HCT116 (cell line): ENCODE data around the gene MLLT6.
A peak's percentile ranks its signal among the peaks of the same experiment; 100 is the strongest.

ENCODE experiments used
- CEBPB ChIP-seq: IDR thresholded peaks from 2 replicates; pipeline ENCODE4 v1.6.1; 2012; ENCODE audit warnings: low read depth
- EZH2 ChIP-seq: fragments of 200-600 bp; sonication (generic); IDR thresholded peaks from 2 replicates; pipeline ENCODE4 v1.6.1; 2017; ENCODE audit warnings: antibody characterized with exemption, mixed run types
- EZH2phosphoT487 ChIP-seq: fragments of 200-600 bp; IDR thresholded peaks from 2 replicates; pipeline ENCODE4 v1.6.1; 2018; ENCODE audit warnings: antibody characterized with exemption, borderline replicate concordance
- JUND ChIP-seq: IDR thresholded peaks from 2 replicates; pipeline ENCODE4 v1.6.1; 2012
- POLR2A ChIP-seq: IDR thresholded peaks from 2 replicates; pipeline ENCODE4 v1.7.0; 2011; ENCODE audit warnings: borderline replicate concordance; ENCODE audit not compliant: insufficient read depth, insufficient read length; ENCODE audit errors: extremely low read depth
- POLR2AphosphoS5 ChIP-seq: IDR thresholded peaks from 2 replicates; pipeline ENCODE4 v1.6.1; 2011; ENCODE audit warnings: mild to moderate bottlenecking, low read depth, low read length, moderate library complexity
- RAD21 ChIP-seq: IDR thresholded peaks from 2 replicates; pipeline ENCODE4 v1.6.1; 2012; ENCODE audit warnings: low read depth, mild to moderate bottlenecking
- TCF7L2 ChIP-seq: IDR thresholded peaks from 2 replicates; pipeline ENCODE4 v1.7.0; 2011; ENCODE audit warnings: borderline replicate concordance, inconsistent platforms; ENCODE audit not compliant: insufficient read depth, insufficient read length; ENCODE audit errors: extremely low read depth
- ZNF274 ChIP-seq: fragments of 200-500 bp; sonication (Bioruptor generic); IDR thresholded peaks from 2 replicates; pipeline ENCODE4 v1.6.1; 2014; ENCODE audit warnings: mild to moderate bottlenecking, low read depth, low read length, inconsistent platforms
- TF ChIP-seq, protein P1 (sequence below), 3 experiments: fragments of 200-600 bp in 1 of 3; sonication (generic) in 1 of 3; IDR thresholded peaks in 2 of 3; conservative IDR thresholded peaks in 1 of 3; 2 replicates each; pipeline ENCODE4 v1.5.1; 2012 to 2017; ENCODE audit warnings: low read depth in 2 of 3, low read length in 2 of 3, antibody characterized with exemption in 1 of 3, borderline replicate concordance in 1 of 3, control low read depth in 1 of 3, mild to moderate bottlenecking in 1 of 3, mixed read lengths in 1 of 3, mixed run types in 1 of 3, moderate library complexity in 1 of 3; ENCODE audit not compliant: insufficient read depth in 1 of 3
- TF ChIP-seq, protein P2 (sequence below): IDR thresholded peaks from 2 replicates; pipeline ENCODE4 v1.6.1; 2012
- TF ChIP-seq, protein P3 (sequence below): IDR thresholded peaks from 2 replicates; pipeline ENCODE4 v1.6.1; 2011; ENCODE audit warnings: mild to moderate bottlenecking, low read length, moderate library complexity; ENCODE audit not compliant: insufficient replicate concordance; ENCODE audit errors: extremely low read depth
- TF ChIP-seq, protein P4 (sequence below): IDR thresholded peaks from 2 replicates; pipeline ENCODE4 v1.6.1; 2012; ENCODE audit warnings: low read depth
- TF ChIP-seq, protein P5 (sequence below): IDR thresholded peaks from 2 replicates; pipeline ENCODE4 v1.6.1; 2012

DNA sequence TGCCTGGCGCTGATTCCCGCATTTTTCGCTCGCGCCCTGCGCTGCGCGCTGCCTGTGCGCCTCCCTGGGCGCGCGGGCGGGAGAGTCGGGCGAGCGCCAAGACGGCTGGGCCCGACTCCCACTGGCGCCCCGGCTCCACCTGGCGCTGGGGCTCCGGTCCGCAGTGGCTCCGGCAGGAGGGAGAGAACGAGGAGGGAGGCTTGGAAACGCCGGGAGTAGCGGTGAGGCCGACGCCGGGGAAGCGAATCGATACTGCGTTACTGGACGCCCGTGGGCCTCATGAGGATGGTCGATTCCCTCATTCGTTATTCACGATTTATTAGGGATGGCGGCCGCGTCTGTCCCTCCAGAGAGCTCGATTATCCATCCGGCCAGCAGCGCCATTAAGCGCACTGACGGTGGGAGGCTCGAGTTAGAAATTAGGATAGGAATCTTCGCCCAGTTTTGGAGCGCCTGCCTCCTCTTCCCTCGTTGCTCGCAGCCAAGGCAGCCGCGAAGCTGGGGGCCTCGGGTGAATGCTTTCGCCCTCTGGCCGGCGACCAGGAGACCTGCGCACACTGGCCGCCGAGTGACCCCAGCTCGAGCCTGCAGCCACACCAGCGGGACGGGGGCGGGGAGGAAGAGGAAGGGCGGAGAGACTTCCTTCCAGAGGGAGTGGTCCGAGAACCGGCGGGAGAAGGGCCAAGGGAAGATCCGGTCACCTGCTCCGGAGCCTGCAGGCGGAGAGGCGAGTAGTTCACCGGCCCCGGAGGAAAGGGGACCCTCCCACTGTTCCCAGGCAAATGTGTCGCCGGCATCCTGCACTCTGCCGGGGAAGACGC is 44.4 kb downstream of the MLLT6 start:
- TF ChIP-seq, protein P1, sequence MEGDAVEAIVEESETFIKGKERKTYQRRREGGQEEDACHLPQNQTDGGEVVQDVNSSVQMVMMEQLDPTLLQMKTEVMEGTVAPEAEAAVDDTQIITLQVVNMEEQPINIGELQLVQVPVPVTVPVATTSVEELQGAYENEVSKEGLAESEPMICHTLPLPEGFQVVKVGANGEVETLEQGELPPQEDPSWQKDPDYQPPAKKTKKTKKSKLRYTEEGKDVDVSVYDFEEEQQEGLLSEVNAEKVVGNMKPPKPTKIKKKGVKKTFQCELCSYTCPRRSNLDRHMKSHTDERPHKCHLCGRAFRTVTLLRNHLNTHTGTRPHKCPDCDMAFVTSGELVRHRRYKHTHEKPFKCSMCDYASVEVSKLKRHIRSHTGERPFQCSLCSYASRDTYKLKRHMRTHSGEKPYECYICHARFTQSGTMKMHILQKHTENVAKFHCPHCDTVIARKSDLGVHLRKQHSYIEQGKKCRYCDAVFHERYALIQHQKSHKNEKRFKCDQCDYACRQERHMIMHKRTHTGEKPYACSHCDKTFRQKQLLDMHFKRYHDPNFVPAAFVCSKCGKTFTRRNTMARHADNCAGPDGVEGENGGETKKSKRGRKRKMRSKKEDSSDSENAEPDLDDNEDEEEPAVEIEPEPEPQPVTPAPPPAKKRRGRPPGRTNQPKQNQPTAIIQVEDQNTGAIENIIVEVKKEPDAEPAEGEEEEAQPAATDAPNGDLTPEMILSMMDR (IDR thresholded peaks at IDR 0.05 in 2 of 3, conservative IDR thresholded peaks at IDR 0.05 in 1 of 3; ENCODE audit: borderline replicate concordance in 1 of 3, insufficient read depth in 1 of 3, low read depth in 2 of 3, low read length in 2 of 3), result no peak
- TF ChIP-seq POLR2A (peak; percentile 94), CEBPB (no peak), EZH2 (no peak), EZH2phosphoT487 (no peak), POLR2AphosphoS5 (peak; percentile 95), TCF7L2 (peak; percentile 32), JUND (no peak), ZNF274 (no peak), RAD21 (no peak)
- TF ChIP-seq, protein P2, sequence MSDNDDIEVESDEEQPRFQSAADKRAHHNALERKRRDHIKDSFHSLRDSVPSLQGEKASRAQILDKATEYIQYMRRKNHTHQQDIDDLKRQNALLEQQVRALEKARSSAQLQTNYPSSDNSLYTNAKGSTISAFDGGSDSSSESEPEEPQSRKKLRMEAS, result peak; percentile 83
- TF ChIP-seq, protein P3, sequence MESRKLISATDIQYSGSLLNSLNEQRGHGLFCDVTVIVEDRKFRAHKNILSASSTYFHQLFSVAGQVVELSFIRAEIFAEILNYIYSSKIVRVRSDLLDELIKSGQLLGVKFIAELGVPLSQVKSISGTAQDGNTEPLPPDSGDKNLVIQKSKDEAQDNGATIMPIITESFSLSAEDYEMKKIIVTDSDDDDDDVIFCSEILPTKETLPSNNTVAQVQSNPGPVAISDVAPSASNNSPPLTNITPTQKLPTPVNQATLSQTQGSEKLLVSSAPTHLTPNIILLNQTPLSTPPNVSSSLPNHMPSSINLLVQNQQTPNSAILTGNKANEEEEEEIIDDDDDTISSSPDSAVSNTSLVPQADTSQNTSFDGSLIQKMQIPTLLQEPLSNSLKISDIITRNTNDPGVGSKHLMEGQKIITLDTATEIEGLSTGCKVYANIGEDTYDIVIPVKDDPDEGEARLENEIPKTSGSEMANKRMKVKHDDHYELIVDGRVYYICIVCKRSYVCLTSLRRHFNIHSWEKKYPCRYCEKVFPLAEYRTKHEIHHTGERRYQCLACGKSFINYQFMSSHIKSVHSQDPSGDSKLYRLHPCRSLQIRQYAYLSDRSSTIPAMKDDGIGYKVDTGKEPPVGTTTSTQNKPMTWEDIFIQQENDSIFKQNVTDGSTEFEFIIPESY, result peak; percentile 19
- TF ChIP-seq, protein P4, sequence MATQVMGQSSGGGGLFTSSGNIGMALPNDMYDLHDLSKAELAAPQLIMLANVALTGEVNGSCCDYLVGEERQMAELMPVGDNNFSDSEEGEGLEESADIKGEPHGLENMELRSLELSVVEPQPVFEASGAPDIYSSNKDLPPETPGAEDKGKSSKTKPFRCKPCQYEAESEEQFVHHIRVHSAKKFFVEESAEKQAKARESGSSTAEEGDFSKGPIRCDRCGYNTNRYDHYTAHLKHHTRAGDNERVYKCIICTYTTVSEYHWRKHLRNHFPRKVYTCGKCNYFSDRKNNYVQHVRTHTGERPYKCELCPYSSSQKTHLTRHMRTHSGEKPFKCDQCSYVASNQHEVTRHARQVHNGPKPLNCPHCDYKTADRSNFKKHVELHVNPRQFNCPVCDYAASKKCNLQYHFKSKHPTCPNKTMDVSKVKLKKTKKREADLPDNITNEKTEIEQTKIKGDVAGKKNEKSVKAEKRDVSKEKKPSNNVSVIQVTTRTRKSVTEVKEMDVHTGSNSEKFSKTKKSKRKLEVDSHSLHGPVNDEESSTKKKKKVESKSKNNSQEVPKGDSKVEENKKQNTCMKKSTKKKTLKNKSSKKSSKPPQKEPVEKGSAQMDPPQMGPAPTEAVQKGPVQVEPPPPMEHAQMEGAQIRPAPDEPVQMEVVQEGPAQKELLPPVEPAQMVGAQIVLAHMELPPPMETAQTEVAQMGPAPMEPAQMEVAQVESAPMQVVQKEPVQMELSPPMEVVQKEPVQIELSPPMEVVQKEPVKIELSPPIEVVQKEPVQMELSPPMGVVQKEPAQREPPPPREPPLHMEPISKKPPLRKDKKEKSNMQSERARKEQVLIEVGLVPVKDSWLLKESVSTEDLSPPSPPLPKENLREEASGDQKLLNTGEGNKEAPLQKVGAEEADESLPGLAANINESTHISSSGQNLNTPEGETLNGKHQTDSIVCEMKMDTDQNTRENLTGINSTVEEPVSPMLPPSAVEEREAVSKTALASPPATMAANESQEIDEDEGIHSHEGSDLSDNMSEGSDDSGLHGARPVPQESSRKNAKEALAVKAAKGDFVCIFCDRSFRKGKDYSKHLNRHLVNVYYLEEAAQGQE, result no peak
- TF ChIP-seq, protein P5, sequence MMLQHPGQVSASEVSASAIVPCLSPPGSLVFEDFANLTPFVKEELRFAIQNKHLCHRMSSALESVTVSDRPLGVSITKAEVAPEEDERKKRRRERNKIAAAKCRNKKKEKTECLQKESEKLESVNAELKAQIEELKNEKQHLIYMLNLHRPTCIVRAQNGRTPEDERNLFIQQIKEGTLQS, result no peak
